Stimulated activated CD8-positive, alpha-beta memory T cell treated with anti-CD3 and anti-CD28 coated beads, Interleukin-15, amount 100 ng/mL, for 24 hours (primary cell): ENCODE results near the gene PIK3R2.
A peak's percentile ranks its signal among the peaks of the same experiment; 100 is the strongest.
"Not testable (repeated sequence)": the region's sequence is repeated elsewhere in the genome, so short reads cannot be mapped to it uniquely, and the experiment has no call there.

Experiments used
- DNase-seq: peaks from one replicate; pipeline ENCODE4 v3.0.0-alpha.2; 2020; ENCODE audit warnings: low read depth

PIK3R2 gene

GRCh38 chr19:18152817-18153555, at the start of gene PIK3R2:
TSS of gene PIK3R2 (plus strand) at chr19:18153163. CDS start at chr19:18155880, 2,717 bp downstream.
- peak; percentile 99 for DNase-seq

- no peak for DNase-seq
These were observed 48.2 kb upstream of the PIK3R2 start for GRCh38 chr19:18104793-18105131.

GRCh38 chr19:18105259-18105658, 47.7 kb upstream of the PIK3R2 start:
- not testable (repeated sequence) for DNase-seq

- DNase-seq, result no peak
These were observed 45.7 kb upstream of the PIK3R2 start for GRCh38 chr19:18107235-18107634.

- no peak for DNase-seq
These were observed 44.1 kb upstream of the PIK3R2 start for GRCh38 chr19:18108897-18109296.

- no peak for DNase-seq
These were observed 43.6 kb upstream of the PIK3R2 start for GRCh38 chr19:18109341-18109732.

GRCh38 chr19:18109733-18110608, 43.0 kb upstream of the PIK3R2 start:
- peak; percentile 36 for DNase-seq

- no peak for DNase-seq
These were observed 42.2 kb upstream of the PIK3R2 start for GRCh38 chr19:18110609-18111232.

- peak; percentile 63 for DNase-seq
These were observed 39.9 kb upstream of the PIK3R2 start for GRCh38 chr19:18112989-18113478.

GRCh38 chr19:18113827-18114226, 39.1 kb upstream of the PIK3R2 start:
- no peak for DNase-seq

- no peak for DNase-seq
These were observed 38.5 kb upstream of the PIK3R2 start for GRCh38 chr19:18114483-18114882.

GRCh38 chr19:18117364-18117691, 35.6 kb upstream of the PIK3R2 start:
- no peak for DNase-seq

GRCh38 chr19:18117692-18118378, 35.1 kb upstream of the PIK3R2 start:
- peak; percentile 94 for DNase-seq

- no peak for DNase-seq
These were observed 34.4 kb upstream of the PIK3R2 start for GRCh38 chr19:18118420-18119012.

GRCh38 chr19:18119013-18119716, 33.8 kb upstream of the PIK3R2 start:
- no peak for DNase-seq

GRCh38 chr19:18119717-18120105, 33.3 kb upstream of the PIK3R2 start:
- no peak for DNase-seq

- DNase-seq, result no peak
These were observed 32.8 kb upstream of the PIK3R2 start for GRCh38 chr19:18120127-18120526.

GRCh38 chr19:18121166-18121565, 31.8 kb upstream of the PIK3R2 start:
- no peak for DNase-seq

GRCh38 chr19:18122424-18122823, 30.5 kb upstream of the PIK3R2 start:
- DNase-seq, result no peak

GRCh38 chr19:18122860-18123795, 29.8 kb upstream of the PIK3R2 start:
- no peak for DNase-seq
